K562 treated with DMSO at 1 percent for 4 hours (cell line): ENCODE data around the gene TMEM252. TPM values are rescaled to one million over a fixed set of nuclear protein-coding genes. Genes with fewer than 3 reads are reported as not detected.

Experiments
- total RNA-seq: library from RNA; unstranded; fragments of 300-600 nt; gene quantifications from 2 replicates; pipeline ENCODE4 v1.2.3, GENCODE V29; 2022; ENCODE audit not compliant: insufficient read depth

TMEM252 gene
- total RNA-seq: not detected in 2 replicates

GRCh38 chr9:68540712-68541535 is at the start of gene TMEM252:
TMEM252 (minus strand) TSS chr9:68540883; CDS start chr9:68540814, 69 bp downstream.

Other genes starting within 250 kb of the TMEM252 start
- gene FOXD4L3, start 238.0 kb downstream of the TMEM252 start, total RNA-seq: not detected in 2 replicates
- gene PGM5, start 184.3 kb downstream of the TMEM252 start, total RNA-seq: not detected in 2 replicates
- gene PIP5K1B, start 164.4 kb upstream of the TMEM252 start, total RNA-seq: 7.4 and 11.6 TPM in 2 replicates